A673 (cell line): ENCODE data around the gene CTSH. TPM values are rescaled to one million over a fixed set of nuclear protein-coding genes. Genes with fewer than 3 reads are reported as not detected.

ENCODE experiments used
- BruUV-seq: library from RNA; stranded (reverse); fragments of 400-500 nt; replicated peaks from 2 replicates; lab custom pipeline; 2021; lab: Mats Ljungman, UMichigan
- CTCF ChIA-PET: fragments of 300-600 bp; sonication (Branson Sonifier 250); formaldehyde crosslinking; loops from one replicate; lab custom pipeline; 2022; ENCODE audit warnings: antibody characterized with exemption; lab: Charles Lee
- POLR2A ChIA-PET: fragments of 300-600 bp; sonication (Branson Sonifier 250); formaldehyde crosslinking; loops from one replicate; lab custom pipeline; 2022; ENCODE audit warnings: antibody characterized with exemption; ENCODE audit not compliant: low non-redundant PET; lab: Charles Lee
- DNase-seq: peaks from one replicate; pipeline ENCODE4 v3.0.0-alpha.2; 2015; ENCODE audit warnings: low spot score
- H3K27ac ChIP-seq: fragments of 200-600 bp; sonication (generic); 2 replicates; pipeline ENCODE4 v1.5.1; 2016; ENCODE audit warnings: mixed run types, low read depth, mild to moderate bottlenecking, mixed read lengths, antibody characterized with exemption, low read length; ENCODE audit not compliant: poor library complexity, severe bottlenecking
- H3K27me3 ChIP-seq: fragments of 200-600 bp; sonication (generic); replicated peaks from 2 replicates; pipeline ENCODE4 v1.6.1; 2017; ENCODE audit warnings: mixed run types, low read depth, mild to moderate bottlenecking, mixed read lengths, antibody characterized with exemption, low read length; ENCODE audit not compliant: insufficient read depth, poor library complexity
- H3K36me3 ChIP-seq: fragments of 200-600 bp; sonication (generic); 2 replicates; pipeline ENCODE4 v1.6.1; 2016; ENCODE audit warnings: mixed run types, mild to moderate bottlenecking, mixed read lengths, antibody characterized with exemption, low read length; ENCODE audit not compliant: insufficient read depth, poor library complexity, severe bottlenecking
- H3K4me1 ChIP-seq: fragments of 200-600 bp; sonication (generic); 2 replicates; pipeline ENCODE4 v1.6.1; 2017; ENCODE audit warnings: mixed run types, mild to moderate bottlenecking, mixed read lengths, antibody characterized with exemption, low read length; ENCODE audit not compliant: insufficient read depth, poor library complexity, severe bottlenecking
- H3K4me3 ChIP-seq: fragments of 200-600 bp; sonication (generic); 2 replicates; pipeline ENCODE4 v1.5.1; 2016; ENCODE audit warnings: low read depth, mixed run types, mild to moderate bottlenecking, mixed read lengths, low read length; ENCODE audit not compliant: poor library complexity, severe bottlenecking
- H3K9me3 ChIP-seq: fragments of 200-600 bp; sonication (generic); 2 replicates; pipeline ENCODE4 v1.6.1; 2016; ENCODE audit warnings: mixed run types, low read depth, mild to moderate bottlenecking, mixed read lengths, antibody characterized with exemption, low read length; ENCODE audit not compliant: poor library complexity, severe bottlenecking
- EZH2 ChIP-seq: fragments of 200-600 bp; sonication (generic); IDR thresholded peaks from 2 replicates; pipeline ENCODE4 v1.6.1; 2017; ENCODE audit warnings: borderline replicate concordance, low read depth, mild to moderate bottlenecking, mixed read lengths, antibody characterized with exemption, low read length; ENCODE audit not compliant: poor library complexity, severe bottlenecking
- intact Hi-C: fragments of 100-400 bp; cut with micrococcal nuclease; formaldehyde crosslinking; loops from one replicate; pipeline ENCODE4 v1.10.0; 2022; ENCODE audit not compliant: unreplicated experiment
- total RNA-seq: library from RNA; stranded (reverse); gene quantifications from 2 replicates; pipeline ENCODE4 v1.2.3, GENCODE V29; 2021
- TF ChIP-seq, protein P1 (sequence below): fragments of 300-800, 200-600 bp; sonication (generic); conservative IDR thresholded peaks from 2 replicates; pipeline ENCODE4 v1.5.1; 2017; ENCODE audit warnings: low read depth, mild to moderate bottlenecking, antibody characterized with exemption, low read length, moderate library complexity, mixed read lengths

Gene CTSH
- total RNA-seq, 1 experiment from 2014 or later: 2.2 TPM

GRCh38 chr15:78979456-78980320 is 34.8 kb upstream of the CTSH start:
- intact Hi-C loops: no loop called here
- Histone ChIP-seq H3K27me3 (no peaks in the 10 kb centered on the region), H3K4me1 (no peaks in the 10 kb centered on the region), H3K9me3 (no peaks in the 10 kb centered on the region), H3K36me3 (no peaks in the 10 kb centered on the region), H3K27ac (no peak overlapping the region), H3K4me3 (no peak overlapping the region)
- TF ChIP-seq, protein P1, sequence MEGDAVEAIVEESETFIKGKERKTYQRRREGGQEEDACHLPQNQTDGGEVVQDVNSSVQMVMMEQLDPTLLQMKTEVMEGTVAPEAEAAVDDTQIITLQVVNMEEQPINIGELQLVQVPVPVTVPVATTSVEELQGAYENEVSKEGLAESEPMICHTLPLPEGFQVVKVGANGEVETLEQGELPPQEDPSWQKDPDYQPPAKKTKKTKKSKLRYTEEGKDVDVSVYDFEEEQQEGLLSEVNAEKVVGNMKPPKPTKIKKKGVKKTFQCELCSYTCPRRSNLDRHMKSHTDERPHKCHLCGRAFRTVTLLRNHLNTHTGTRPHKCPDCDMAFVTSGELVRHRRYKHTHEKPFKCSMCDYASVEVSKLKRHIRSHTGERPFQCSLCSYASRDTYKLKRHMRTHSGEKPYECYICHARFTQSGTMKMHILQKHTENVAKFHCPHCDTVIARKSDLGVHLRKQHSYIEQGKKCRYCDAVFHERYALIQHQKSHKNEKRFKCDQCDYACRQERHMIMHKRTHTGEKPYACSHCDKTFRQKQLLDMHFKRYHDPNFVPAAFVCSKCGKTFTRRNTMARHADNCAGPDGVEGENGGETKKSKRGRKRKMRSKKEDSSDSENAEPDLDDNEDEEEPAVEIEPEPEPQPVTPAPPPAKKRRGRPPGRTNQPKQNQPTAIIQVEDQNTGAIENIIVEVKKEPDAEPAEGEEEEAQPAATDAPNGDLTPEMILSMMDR: peak; percentile 84
- TF ChIP-seq EZH2: no peak
- no TSS peak for BruUV-seq
- DNase-seq: peak; percentile 85
- CTCF ChIA-PET: interaction anchor here (0.7 to 1.0 kb wide), 5 partner anchors 27 to 415 kb away, joined by 3 to 6 read pairs (median 3); no protein-coding TSS in a partner anchor
- POLR2A ChIA-PET: no interaction called here

- H3K36me3 ChIP-seq: no peaks in the 10 kb centered on the region
- intact Hi-C loops: no loop called here
- ChIA-PET POLR2A (no interaction called here), CTCF (interaction anchor here (0.6 to 0.9 kb wide), 2 partner anchors 16 to 69 kb away, joined by 3 to 5 read pairs; no protein-coding TSS in a partner anchor)
- DNase-seq: no peak
- no peaks in the 10 kb centered on the region for H3K27me3 ChIP-seq
- no TSS peak for BruUV-seq
- H3K9me3 ChIP-seq: no peaks in the 10 kb centered on the region
- no peak overlapping the region for H3K4me3 ChIP-seq
- no peaks in the 10 kb centered on the region for H3K4me1 ChIP-seq
- no peak overlapping the region for H3K27ac ChIP-seq
- TF ChIP-seq, protein P1: no peak
- no peak for TF ChIP-seq EZH2
Measured at GRCh38 chr15:78978601-78979179, 33.8 kb upstream of the CTSH start.

GRCh38 chr15:78977591-78978347 is 32.9 kb upstream of the CTSH start:
- Histone ChIP-seq H3K4me1 (no peaks in the 10 kb centered on the region), H3K27me3 (no peaks in the 10 kb centered on the region), H3K4me3 (no peak overlapping the region), H3K36me3 (no peaks in the 10 kb centered on the region), H3K27ac (no peak overlapping the region), H3K9me3 (no peaks in the 10 kb centered on the region)
- no TSS peak for BruUV-seq
- POLR2A ChIA-PET: no interaction called here
- CTCF ChIA-PET: no interaction called here
- DNase-seq: no peak
- intact Hi-C loops: no loop called here
- TF ChIP-seq EZH2: no peak
- TF ChIP-seq, protein P1: no peak
